GM18519 (cell line): Measurements from ENCODE around the gene RASGEF1C.
"Not testable (repeated sequence)": the region's sequence is repeated elsewhere in the genome, so short reads cannot be mapped to it uniquely, and the experiment has no call there.

Source experiments
- ATAC-seq: cut with Tn5 transposase; IDR thresholded peaks from one replicate; pipeline ENCODE4 v1.9.1; 2021; ENCODE audit warnings: mild to moderate bottlenecking, moderate library complexity; ENCODE audit not compliant: unreplicated experiment, low FRiP score

Gene RASGEF1C

GRCh38 chr5:180104168-180104530 lies 104.9 kb downstream of the RASGEF1C start:
- no peak for ATAC-seq

DNA sequence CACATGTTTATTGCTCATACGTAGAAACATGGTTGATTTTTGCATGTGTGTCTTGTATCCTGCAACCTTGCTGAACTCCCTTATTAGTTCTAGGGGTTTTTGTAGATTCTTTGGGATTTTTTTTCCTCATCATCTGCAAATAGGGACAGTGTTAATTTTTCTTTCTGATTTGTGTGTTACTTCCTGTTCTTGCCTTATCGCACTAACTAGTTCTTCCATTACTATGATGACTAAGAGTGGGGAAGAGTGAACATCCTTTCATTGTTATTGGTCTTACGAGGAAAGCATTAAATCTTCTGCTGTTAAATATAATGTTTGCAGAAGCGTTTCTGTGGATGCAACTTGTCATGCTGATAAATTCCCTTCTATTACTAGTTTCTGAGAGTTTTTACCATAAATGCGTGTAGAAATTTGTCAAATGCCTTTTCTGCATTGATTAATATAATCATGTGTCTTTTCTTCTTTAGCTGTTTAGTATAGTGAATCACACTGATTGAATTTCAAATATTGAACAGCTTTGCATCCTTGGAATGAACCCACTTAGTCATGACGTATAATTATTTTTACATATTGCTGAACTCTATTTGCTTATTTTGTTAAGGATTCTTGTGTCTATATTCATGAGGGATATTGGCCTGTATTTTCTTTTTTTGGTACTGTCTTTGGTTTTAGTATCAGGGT lies 105.4 kb downstream of the RASGEF1C start:
- no peak for ATAC-seq

DNA sequence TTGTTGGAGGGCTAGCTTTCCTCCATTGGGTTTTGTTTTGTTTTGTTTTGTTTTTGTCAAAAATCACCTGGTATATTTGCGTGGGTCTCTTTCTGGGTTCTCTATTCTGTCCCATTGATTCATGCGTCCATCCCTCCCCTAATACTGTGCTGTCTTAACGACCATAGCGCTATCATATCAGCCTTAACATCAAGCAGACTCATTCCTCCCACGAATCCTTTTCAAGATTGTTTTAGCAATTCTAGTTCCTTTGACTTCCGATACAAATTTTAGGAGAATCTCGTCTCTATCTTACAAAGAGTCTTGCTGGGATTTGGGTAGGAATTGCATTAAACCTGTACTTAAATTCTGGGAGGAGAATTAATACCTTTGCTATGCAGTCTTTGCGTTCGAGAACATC lies 106.4 kb downstream of the RASGEF1C start:
- ATAC-seq: no peak

- ATAC-seq: no peak
These were observed 107.4 kb downstream of the RASGEF1C start for GRCh38 chr5:180101451-180102105.

GRCh38 chr5:180100621-180101450 lies 108.2 kb downstream of the RASGEF1C start:
- no peak for ATAC-seq

- ATAC-seq: no peak
These were observed 109.0 kb downstream of the RASGEF1C start for GRCh38 chr5:180099733-180100611.

DNA sequence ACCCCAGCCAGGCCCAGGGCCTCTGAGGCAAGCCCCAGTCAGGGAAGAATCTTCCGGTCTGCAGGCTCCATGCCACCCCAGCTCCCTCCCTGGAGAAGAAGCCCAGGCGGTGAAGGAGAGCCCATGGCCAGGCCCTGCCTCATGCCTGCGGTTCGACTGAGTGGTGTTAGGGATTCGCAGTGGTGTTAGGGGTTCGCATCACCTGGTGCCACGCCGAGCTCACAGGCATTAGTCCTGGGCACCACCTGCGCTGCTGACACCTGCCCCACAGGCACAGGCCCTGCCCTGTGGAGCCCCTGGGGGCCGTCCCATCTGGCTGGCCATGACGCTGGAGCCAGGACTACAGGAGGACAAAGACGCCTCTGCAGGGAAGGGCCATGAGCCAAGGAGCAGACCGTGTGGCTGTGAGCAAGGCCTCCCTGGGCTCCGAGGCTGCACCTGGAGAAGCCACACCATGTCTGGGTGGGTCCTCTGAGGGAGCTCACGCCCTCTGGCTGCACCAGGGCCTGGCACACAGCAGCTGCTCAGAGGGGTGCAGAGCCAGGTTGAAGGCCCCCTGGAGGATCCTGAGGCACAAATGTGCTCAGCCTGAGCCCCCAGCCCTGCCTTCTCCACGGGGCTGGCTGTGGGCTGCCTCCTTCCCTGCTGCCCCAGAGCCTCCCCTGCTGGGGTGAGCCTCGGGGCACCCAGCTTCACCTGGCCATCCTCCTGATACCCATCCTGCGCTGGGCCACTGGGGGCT lies 109.8 kb downstream of the RASGEF1C start:
- ATAC-seq: no peak

- ATAC-seq: no peak
These were observed 110.5 kb downstream of the RASGEF1C start for GRCh38 chr5:180098526-180098925.

DNA sequence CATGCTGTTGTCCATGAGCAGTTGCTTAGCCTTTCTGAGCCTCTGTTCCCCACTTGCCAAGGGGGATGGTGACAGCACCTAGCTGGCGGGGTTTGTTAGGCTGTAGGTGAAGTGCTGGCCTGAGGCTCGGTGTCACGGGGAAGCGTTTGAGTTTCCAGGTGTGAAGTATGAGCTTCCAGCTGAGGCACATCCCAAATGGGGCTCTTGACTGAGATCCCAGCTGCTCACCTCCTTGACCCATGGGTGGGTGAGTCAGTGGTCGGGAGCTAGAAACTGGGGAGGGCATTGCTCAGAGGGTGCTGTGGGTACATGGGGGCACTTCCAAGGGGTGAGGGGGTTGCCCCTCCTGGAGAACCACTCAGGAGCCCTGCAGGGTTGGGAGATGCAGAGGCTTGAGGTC lies 111.1 kb downstream of the RASGEF1C start:
- no peak for ATAC-seq

DNA sequence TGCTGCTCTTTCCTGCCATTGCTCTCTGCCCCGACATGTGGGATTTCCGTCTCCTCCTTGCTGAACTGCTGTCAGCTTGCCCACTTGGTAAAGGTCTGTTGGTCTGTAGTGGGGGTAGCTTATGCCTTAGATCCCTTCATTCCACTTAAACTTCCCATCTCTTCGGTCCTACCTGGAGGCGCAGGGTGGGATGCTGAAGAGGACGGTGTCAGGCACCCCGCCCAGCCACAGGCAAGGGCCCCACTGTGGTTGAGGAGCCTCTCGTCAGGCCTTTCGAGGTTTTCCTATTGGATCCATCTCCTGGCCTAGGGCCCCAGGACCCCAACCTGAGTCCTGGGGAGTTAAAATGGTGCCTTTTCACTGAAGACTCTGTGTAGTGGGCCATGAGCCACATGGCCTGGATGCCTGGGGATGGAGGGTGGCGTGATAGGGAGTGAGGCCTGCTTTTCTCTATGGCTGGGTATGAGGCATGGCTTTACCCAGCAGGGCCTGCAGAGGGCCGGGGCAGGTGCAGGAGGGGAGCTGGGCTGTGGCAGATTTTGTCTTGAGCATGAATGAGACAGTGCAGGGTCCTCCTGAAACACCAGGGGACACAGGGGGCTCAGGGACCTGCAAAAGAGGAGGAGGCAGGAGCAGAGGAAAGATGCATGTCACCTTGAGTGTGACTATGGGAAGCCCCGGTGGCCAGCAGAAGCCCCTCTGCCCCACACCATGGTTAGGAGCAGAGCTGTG lies 111.7 kb downstream of the RASGEF1C start:
- ATAC-seq: no peak

GRCh38 chr5:180096616-180097015 lies 112.4 kb downstream of the RASGEF1C start:
- no peak for ATAC-seq

DNA sequence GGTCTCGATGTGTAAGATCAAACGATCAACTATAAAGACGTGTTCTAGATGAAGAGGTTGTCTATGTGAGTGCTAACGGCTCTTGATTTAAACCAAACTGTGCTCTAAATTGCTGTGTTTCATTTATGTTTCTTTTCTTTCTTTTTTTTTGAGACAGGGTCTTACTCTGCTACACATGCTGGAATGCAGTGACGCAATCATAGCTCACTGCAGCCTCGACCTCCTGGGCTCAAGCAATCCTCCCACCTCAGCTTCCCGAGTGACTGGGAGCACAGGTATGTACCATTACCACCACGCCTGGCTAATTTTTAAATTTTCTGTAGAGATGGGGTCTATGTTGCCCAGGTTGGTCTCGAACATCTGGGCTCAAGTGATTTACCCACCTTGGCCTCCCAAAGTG lies 113.5 kb downstream of the RASGEF1C start:
- no peak for ATAC-seq

DNA sequence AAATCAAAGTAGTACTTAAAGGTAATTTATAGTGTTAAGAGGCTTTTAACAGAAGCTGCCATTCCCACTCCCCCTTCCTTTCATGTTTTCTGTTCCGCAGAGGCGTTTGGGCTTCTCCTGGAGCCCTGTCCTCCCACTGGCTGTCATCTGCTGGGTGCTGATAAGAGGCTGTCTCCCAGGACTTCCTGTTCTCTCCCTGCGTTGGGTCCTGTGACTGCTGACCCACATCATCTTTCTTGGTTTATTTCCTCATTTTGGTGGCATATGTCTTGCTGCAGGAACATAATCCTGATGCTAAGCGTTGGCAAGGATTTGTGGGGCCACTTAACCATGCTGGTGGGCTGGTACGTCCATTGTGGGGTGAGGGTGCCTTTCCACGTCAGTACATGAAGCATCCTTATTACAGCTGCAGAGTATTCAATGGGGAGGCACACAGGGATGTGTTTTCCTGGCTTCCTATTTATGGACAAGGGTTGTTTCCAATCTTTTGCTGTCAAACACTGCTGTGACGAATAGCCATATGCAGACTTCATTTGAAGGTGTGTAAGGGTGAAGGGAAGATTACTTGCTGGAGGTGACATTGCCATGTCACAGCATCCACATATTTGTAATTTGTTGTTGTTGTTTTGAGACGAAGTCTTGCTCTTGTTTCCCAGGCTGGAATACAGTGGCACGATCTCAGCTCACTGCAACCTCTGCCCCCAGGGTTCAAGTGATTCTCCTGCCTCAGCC lies 115.2 kb downstream of the RASGEF1C start:
- ATAC-seq: no peak

GRCh38 chr5:180093241-180093640 lies 115.8 kb downstream of the RASGEF1C start:
- no peak for ATAC-seq

DNA sequence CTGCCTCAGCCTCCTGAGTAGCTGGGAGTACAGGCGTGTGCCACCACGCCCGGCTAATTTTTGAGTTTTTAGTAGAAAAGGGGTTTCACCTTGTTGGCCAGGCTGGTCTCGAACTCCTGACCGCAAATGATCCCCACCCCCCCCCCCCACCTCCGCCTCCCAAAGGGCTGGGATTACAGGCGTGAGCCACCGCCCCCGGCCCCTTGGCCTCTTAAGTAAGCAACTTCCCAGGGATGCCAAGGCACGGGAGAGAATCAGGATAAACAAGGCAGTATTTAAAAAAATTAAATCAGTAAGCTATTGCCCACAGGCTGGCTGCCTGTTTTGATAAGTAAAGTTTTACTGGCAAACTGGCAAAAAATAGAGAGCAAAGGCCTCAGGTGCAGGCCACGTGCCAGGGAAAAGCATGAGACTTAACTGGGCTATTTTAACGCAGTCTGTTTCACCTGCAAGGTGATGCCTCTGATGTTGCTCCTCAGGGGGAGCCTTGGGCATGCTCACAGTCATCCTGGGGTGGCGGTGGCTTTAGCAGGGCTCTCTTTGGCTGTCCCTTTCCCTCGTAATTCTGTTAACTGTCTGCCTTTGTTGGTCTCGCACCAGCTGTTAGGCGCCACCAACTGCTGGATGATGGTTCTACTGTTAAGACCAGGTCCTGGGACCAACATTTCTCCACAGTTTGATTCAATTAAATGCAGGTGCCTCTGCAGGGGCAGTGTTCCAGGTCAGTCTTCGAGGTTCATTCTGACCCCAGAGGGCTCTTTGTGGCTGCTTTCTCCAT lies 118.1 kb downstream of the RASGEF1C start:
- ATAC-seq: no peak

GRCh38 chr5:180090098-180090768 lies 118.8 kb downstream of the RASGEF1C start:
- ATAC-seq: no peak

DNA sequence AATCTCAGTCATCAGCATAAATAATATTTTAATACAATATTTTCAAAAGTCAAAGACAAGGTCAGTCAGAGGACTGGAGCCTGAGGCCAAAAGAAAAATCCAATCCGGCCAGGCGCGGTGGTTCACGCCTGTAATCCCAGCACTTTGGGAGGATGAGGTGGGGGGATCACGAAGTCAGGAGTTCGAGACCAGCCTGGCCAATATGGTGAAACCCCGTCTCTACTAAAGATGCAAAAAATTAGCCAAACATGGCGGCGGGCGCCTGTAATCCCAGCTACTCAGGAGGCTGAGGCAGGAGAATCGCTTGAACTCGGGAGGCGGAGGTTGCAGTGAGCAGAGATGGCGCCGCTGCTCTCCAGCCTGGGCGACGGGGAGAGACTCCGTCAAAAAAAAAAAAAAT lies 119.4 kb downstream of the RASGEF1C start:
- ATAC-seq: not testable (repeated sequence)
